ENCODE measurements around the gene PLA1A.

- no peak for TF ChIP-seq CTCF (IDR thresholded peaks at IDR 0.05; ENCODE audit: low read length)
- TF ChIP-seq EZH2 (IDR thresholded peaks at IDR 0.05; ENCODE audit: borderline replicate concordance, low read length): no peak
Measured at GRCh38 chr3:119551598-119551997, 46.1 kb upstream of the PLA1A start.
